A549 treated with CpdA at 1 μM for 4 hours (cell line): ENCODE results near the gene VPS33B. TPM values are rescaled to one million over a fixed set of nuclear protein-coding genes. Genes with fewer than 3 reads are reported as not detected.

ENCODE experiments used
- total RNA-seq: library from RNA; stranded (reverse); fragments of 200-300 nt; extraction: Qiagen RNA extraction; gene quantifications from 5 replicates; pipeline ENCODE4 v1.2.3, GENCODE V29; 2022; ENCODE audit warnings: low read depth

VPS33B gene
- 11.2 to 17.4 TPM (median 13.7 TPM) in 5 replicates for total RNA-seq

GRCh38 chr15:91022075-91022831, at the start of gene VPS33B:
Gene VPS33B (minus strand): TSS chr15:91022594. CDS start chr15:91022249, 345 bp downstream.

DNA sequence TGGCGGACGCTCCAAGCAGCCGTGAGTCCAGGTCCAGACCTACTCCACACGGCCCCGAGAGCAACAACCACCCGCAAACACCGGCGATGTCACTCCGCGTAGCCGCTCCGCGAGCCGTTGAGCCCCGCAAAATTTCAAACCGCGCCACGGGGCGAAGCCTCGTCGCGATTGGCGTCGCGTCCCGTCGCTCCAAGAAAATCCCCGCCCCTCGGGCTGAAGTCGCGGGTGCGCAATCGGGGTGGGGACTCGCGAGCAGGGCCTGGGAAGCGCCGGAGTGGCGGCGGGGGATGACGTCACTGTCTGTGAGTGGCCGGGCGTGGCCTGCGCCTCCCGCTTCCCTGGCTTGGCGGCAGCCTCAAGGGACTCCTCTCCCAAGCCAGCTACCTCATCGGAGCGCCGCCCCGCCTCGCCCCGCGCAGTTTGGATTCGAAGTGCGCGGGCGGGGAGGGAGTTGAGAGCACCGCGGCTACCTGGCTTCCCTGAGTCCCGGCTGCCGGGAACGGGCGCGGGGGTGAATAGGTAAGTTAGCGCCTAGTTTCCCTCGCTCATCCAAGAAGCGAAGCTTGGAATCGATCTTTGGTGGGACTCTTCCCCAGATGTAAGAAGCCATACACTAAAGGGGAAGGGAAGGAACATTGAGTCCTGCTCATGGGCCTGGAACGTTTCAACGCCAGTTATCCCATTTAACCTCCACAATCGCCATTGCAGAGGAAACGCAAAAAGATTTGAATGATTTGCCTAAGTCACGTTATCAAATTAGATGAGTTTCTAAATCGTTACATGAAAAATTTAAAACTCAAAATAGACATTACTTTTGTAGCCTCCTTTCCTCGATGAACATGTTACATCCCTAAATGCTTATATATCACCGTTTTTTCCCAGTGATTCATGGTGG, 27.7 kb downstream of the VPS33B start, which contains the start of gene PRC1:
Gene PRC1, minus strand, starts transcription at position 119 of the 895 bp plus-strand sequence. Its CDS starts 118 bp downstream, at position 1.

DNA sequence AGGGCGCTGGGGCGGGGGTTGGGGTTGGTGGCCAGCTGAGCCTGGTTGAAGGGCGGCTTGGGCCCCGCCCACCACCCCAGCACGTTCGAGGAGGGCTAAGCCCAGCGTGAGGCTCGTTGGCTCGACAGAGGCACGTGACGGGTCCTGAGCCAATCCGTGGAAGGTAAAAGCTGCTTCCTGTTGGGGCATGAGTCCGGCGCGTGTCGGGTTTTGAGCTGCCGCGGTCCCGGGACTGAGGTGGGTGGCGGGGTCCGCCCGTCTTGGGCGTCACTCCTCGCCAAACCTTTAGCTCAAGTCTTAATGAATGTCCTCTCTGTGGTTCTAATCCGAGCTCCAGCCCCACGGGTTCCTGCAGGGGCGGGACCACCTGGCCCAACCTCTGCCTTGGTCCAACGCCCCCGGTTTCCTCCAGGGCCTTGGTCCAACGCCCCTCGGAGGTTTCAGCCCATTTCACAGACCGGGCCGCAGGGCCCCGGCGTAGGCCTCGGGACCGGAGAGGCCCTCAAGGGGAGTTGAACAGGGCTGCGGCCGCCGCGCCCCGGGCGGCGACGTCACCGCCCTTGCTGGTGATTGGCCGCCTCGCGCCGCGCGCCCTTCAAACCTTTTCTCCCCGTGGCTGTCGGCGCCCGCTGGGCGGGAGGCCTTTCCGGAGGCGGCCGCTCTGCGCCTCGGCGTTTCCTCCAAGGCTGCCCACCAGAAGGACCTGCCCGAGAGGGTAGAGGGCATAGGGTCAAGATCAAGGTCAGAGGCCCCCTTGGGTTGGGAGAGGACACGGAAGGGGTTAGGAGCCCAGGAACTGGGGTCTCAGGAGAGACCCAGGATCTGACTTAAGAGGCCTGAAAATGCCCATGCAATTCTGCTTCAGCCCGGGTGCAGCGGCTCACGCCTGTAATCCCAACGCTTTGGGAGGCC, 67.4 kb downstream of the VPS33B start, which contains the start of gene RCCD1:
Gene RCCD1, plus strand, starts transcription at position 173 of the 912 bp plus-strand sequence. CDS start 1,851 bp downstream, outside the sequence.

Other genes starting within 250 kb of the VPS33B start
- 42.6 to 59.2 TPM (median 51.4 TPM) in 5 replicates for gene FURIN, start 154.0 kb downstream of the VPS33B start, total RNA-seq
- 0.74 to 1.0 TPM (median 0.86 TPM) in 5 replicates for gene FES, start 138.1 kb downstream of the VPS33B start, total RNA-seq
- gene MAN2A2, start 119.3 kb downstream of the VPS33B start, total RNA-seq, result 25.4 to 30.2 TPM (median 28.4 TPM) in 5 replicates
- gene HDDC3, start 90.0 kb downstream of the VPS33B start, total RNA-seq, result 22.6 to 34.3 TPM (median 33.7 TPM) in 5 replicates
- gene UNC45A, start 87.3 kb downstream of the VPS33B start, total RNA-seq, result 56.7 to 61.9 TPM (median 58.6 TPM) in 5 replicates
- 19.4 to 55.3 TPM (median 34.3 TPM) in 5 replicates for gene RCCD1, start 67.7 kb downstream of the VPS33B start, total RNA-seq
- 189 to 274 TPM (median 209 TPM) in 5 replicates for gene PRC1, start 28.1 kb downstream of the VPS33B start, total RNA-seq
- gene SV2B, start 77.7 kb upstream of the VPS33B start, total RNA-seq, result 0.02 to 0.13 TPM (median 0.03 TPM) in 3 of 5 replicates, not detected in the others